ENCODE data around the gene FAM217B.
A peak's percentile ranks its signal among the peaks of the same experiment; 100 is the strongest.

- TF ChIP-seq CTCF (IDR thresholded peaks at IDR 0.05) (peak; percentile 71 to 91 (median 84)), POLR2A (IDR thresholded peaks at IDR 0.05) (no peak)
Observed at GRCh38 chr20:59933849-59934585, 6.2 kb upstream of the FAM217B start.
